ENCODE measurements around the gene IL1R2.

- no peak for TF ChIP-seq EZH2phosphoT487 (IDR thresholded peaks at IDR 0.05; ENCODE audit: borderline replicate concordance, low read length)
- TF ChIP-seq CTCF (IDR thresholded peaks at IDR 0.05; ENCODE audit: low read depth, low read length, poor library complexity, severe bottlenecking): no peak
Measured at GRCh38 chr2:102028470-102028869, 36.7 kb downstream of the IL1R2 start.
